NCI-H146 treated with DMSO at 0.1 percent for 48 hours (cell line): ENCODE data around the gene SLC2A10.

ENCODE experiments used
- DNase-seq: peaks from one replicate; lab custom pipeline; 2025; ENCODE audit not compliant: unreplicated experiment; lab: John Stamatoyannopoulos, UW

The SLC2A10 gene

GRCh38 chr20:46701986-46702385 lies 7.5 kb upstream of the SLC2A10 start:
- no peak for DNase-seq

DNA sequence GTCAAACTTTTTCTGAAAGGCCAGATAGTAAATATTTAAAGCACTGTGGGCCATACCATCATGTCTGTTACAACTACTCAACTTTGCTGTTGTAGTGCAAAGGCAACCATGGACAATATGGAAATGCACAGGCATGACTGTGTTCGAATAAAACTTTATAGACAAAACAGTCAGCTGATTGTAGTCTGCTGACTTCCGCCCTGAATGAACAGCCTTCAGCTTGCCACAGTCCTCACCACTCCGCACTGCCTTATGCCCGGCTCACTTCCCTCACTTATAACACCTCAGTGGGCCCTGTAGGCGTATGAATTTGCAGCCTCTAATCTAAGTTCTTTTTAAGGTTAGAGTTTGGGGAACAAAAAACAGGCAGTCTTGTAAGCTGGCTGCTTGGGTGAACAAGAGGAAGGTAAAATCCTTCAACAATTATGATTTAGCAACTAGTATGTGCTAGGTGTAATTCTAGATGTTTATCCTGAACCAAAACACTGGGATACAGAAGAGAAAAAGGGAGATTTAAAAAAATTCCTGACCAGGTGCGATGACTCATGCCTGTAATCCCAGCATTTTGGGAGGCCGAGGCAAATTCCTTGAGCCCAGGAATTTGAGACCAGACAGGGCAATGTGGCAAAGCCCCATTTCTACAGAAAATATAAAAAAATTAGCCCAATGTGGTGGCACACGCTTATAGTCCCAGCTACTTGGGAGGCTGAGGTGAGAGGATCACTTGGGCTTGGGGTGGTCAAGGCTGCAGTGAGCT lies 6.8 kb upstream of the SLC2A10 start:
- DNase-seq = no peak

- DNase-seq = peak; percentile 42
These were observed 6.0 kb upstream of the SLC2A10 start for GRCh38 chr20:46703435-46703834.

GRCh38 chr20:46704714-46705377 lies 4.6 kb upstream of the SLC2A10 start:
- no peak for DNase-seq

DNA sequence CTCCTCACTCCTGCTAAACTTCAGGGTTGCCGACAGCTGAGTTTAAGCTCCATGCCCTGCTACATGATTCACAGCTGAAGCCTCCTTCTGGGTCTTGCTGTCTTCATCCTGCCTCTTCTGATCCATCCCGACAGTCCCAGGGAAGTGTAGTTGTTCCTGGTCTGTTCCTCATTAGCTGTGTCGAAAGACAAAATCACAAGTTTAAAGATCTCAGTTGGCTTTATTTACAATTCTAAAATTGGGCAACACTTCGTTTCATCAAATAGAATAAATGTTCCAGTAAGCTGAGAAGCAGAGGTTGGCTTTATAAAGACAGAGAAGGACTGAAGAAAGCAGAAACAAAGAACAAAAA lies 4.1 kb upstream of the SLC2A10 start:
- DNase-seq = no peak

DNA sequence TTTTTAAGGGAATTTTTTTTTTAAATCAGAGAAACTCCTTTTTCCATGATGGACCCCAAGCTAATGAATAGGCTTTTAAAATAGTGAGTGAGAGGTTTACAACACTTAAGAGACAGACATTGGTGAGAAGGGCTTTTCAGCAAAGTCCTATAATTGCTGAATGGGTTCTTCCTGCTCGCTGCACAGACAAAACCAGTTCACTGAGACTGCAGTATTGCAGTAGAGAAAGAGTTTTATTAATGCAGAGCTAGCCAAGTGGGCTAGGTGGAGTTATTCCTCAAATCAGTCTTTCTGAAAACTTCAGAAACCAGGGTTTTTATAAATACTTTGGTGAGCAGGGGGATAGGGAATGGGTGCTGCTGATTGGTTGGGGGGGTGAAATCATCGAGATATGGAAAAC lies 3.2 kb upstream of the SLC2A10 start:
- DNase-seq = no peak

GRCh38 chr20:46708172-46708860 lies 1.1 kb upstream of the SLC2A10 start:
- peak; percentile 91 for DNase-seq

GRCh38 chr20:46709055-46709458 lies 392 bp upstream of the SLC2A10 start:
- DNase-seq = peak; percentile 13

DNA sequence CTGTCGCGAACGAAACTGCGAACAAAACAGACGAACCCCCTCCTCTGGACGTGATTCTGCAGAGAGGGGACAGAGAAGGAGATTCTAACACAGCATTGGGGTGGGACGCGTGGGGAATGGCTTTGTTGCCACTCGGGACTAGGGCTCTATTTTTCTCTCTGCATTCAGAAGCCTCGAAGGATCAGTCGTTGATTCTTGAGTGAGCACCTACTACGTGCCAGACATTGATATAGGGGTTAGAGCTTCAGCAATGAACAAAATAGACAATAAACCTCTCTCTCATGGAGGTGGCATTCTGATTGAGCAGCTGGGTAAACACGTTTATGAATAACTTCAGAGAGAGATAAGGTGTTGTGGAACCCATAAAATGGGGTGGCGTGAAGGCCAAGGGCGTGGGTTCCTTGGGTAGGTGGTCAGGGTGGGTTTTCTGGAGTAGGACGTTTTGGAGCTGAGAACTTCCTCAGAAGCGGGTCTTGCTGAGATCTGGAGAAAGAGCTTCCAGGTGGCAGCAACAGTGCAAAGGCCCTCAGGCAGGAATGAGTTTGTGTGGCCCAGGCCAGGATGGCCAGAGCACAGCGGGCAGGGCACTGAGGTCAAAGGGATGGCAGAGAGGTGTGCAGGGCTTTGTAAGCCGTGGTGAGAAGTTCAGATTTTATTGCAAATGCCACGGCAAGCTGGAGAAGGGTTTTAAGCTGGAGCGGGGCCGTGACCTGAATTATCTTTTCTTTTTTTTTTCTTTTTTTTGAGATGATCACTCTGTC lies 884 bp downstream of the SLC2A10 start:
- DNase-seq = no peak

- DNase-seq = no peak
These were observed 2.7 kb downstream of the SLC2A10 start for GRCh38 chr20:46712056-46712636.

DNA sequence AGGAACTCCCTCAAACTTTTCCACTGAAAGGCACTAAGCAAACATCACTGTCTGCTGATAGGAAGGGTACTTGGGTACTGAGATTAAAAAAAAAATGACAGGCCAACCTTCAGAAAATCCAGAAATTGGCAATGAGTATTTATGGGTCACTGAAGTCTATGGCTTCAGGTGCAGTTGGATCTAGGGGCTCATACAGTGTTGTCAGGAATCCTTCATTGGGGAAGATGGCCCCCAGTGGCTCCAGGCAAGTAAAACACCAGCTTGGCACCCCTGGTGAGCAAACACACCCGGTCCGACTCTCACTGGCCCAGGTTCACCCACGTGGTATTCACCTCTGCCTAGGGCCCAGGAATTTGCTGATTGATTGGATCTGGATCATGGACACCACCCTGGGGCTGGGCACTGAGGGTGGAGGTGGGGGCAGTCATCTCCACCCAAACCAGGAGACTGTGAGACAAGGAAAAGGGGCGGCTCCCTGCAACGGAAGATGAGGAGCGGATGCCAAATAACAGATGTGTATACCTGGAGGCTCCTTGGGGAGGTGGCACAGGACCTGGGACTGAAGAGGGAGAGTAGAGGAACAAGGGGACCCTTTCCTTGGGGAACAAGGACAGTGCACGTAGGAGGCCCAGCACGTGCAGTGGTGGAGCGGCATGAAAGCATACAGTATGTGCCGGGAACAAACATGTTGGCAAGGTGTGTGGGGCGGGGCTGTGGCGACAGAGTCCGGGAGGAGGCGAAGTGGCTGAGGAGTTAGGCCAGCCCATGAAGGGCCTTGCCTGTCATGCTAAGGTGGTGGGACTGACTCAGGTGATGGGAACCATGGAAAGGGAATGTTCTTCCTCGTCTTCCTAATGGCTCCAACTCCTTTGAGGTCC lies 4.7 kb downstream of the SLC2A10 start:
- DNase-seq = no peak

DNA sequence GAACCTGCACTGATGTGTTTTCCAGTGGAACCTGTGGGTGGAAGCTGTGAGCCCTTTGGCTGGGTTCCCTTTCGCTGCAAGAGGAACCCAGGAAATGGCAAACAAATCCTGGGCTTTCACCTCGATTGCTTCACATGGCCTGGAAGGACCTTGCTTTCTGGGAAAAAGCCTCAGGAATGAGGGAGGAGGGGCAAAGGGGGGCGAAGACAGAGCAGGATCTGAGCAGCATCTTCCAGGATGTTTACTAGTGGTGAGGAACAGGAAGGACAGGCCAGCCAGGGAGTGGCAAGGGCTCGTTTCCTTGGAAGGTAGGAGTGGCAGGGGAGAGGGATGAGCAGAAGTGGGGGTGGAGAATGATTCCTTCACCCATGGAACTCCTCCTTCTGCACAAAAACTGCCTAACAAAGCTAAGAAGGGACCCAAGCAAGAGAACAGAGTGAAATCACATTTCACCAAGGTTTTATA lies 5.9 kb downstream of the SLC2A10 start:
- DNase-seq = no peak

DNA sequence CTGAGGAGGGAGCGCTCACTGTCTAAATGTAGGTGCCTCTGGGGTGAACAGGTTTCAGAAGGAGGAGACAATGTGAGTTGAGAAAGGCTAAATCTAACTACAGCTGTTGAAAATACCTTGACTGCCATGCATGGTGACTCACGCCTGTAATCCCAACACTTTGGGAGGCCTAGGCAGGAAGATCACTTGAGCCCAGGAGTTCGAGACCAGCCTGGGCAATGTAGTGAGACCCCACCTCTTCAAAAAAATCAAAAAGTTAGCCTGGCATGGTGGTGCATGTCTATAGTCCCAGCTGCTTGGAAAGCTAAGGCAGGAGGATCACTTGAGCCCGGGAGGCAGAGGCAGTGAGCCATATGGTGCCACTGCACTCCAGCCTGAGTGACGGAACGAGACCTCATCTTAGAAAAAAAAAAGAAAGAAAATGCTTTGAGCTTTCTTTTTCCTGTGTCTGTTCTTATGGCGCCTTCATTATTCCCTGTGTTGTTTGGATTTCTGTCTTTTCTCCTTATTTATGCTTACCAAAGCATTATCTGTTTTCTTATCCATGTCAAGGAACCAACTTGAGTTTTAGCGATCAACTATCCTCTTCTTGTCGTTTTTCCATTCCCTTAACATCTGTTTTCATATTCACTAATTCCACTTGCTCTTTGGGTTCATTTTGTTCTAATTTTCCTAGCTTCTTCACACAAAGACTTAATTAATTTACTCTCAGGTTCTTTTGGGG lies 8.5 kb downstream of the SLC2A10 start:
- no peak for DNase-seq

DNA sequence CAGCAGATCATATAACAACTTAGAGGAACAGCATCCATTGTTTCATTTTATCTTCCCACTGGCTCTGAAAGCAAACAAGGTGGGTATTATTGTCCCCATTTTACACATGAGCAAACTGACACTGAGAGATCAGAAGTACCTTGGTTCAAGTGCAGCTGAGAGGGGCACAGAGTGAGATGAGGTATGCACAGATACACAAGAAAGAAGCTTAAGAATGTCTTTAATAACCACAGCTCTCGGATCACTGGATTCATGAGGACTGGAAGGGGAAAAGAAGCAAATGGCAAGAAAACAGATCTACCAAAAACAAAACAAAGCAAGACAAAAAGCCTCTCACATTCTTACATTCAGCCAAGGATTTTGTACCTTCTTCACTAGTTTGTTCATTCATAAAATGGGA lies 10.6 kb downstream of the SLC2A10 start:
- no peak for DNase-seq

GRCh38 chr20:46720776-46721425 lies 11.5 kb downstream of the SLC2A10 start:
- DNase-seq = no peak

DNA sequence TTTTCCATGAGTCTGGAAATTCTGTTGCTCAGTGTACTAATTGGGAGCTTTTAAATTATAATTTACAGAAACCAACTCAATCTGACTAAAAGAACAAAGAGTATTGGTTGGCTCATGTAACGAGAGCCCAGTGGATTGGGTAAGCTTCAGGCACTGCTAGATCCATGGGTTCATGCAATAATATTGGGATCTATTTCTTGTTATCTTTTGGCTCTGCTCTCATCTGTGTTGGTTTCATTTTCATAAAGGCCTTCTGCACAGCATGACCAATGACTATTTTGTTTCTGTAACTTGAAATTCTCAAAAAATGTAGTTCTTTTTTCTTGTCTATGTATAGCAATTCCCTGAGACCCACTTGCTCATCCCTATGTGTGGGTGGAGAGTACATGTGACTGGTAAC lies 12.0 kb downstream of the SLC2A10 start:
- DNase-seq = no peak

- no peak for DNase-seq
These were observed 13.0 kb downstream of the SLC2A10 start for GRCh38 chr20:46722450-46722849.

- DNase-seq = no peak
These were observed 13.6 kb downstream of the SLC2A10 start for GRCh38 chr20:46723039-46723438.
